Panc1 (cell line): ENCODE results near the gene ZBTB48.

Source experiments
- POLR2AphosphoS5 ChIP-seq: IDR thresholded peaks from 2 replicates; pipeline ENCODE4 v1.6.1; 2012; ENCODE audit warnings: mild to moderate bottlenecking, low read depth, low read length, moderate library complexity
- SIN3A ChIP-seq: IDR thresholded peaks from 2 replicates; pipeline ENCODE4 v1.6.1; 2012; ENCODE audit warnings: low read depth, mild to moderate bottlenecking, low read length, moderate library complexity, borderline replicate concordance; ENCODE audit not compliant: insufficient read depth
- TF ChIP-seq, protein P1 (sequence below), 2 experiments: IDR thresholded peaks; 2 replicates each; pipeline ENCODE4 v1.6.1; 2011 to 2012; ENCODE audit warnings: low read depth in 2 of 2, control low read depth in 1 of 2, low read length in 1 of 2, mild to moderate bottlenecking in 1 of 2, moderate library complexity in 1 of 2; ENCODE audit not compliant: insufficient read depth in 1 of 2
- TF ChIP-seq, protein P2 (sequence below): fragments of 450-650 bp; IDR thresholded peaks from 2 replicates; pipeline ENCODE4 v1.5.1; 2017; ENCODE audit warnings: mild to moderate bottlenecking

DNA sequence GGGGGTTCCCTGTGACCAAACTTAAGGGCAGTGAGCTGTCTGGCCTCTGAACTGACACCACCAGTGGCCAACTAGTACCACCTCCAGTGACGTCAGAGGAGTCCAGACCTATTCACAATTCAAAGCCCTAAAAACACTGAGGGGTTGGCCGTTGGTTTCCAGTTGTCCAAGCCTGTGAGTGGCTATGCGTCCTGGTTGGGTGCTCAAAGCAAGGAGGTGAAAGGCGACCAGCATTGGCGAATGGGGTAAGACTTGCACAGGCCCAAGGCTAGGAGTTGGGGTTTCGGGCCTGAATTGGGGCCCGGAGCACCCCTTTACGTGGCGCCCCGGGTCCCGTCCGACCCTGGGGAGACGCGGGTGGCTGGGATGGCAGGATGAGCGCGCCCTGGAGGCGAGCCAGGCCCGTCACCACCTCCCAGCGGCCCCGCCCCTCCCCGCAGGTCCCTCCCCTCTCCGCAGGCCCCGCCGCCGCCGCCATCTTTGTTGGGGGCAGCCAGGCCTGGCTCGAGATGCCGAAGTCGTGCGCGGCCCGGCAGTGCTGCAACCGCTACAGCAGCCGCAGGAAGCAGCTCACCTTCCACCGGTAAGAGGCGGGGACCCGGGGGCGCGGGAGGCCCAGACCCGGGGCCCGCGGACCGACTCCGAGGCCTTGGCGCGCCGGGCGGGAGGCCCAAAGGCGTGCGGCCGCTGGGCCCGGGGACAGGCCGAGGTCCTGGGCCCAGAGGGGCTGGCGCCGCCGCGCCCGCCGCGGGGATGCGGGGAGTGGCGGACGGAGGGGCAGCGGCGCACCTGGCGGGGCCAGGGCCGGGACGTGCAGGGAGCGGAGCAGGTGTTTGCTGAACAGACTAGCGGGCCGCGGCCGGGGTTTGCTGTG, 45.2 kb downstream of the ZBTB48 start, which contains the start of gene THAP3:
- TF ChIP-seq SIN3A: no peak
- peak; percentile 85 for TF ChIP-seq POLR2AphosphoS5
- TF ChIP-seq, protein P1, sequence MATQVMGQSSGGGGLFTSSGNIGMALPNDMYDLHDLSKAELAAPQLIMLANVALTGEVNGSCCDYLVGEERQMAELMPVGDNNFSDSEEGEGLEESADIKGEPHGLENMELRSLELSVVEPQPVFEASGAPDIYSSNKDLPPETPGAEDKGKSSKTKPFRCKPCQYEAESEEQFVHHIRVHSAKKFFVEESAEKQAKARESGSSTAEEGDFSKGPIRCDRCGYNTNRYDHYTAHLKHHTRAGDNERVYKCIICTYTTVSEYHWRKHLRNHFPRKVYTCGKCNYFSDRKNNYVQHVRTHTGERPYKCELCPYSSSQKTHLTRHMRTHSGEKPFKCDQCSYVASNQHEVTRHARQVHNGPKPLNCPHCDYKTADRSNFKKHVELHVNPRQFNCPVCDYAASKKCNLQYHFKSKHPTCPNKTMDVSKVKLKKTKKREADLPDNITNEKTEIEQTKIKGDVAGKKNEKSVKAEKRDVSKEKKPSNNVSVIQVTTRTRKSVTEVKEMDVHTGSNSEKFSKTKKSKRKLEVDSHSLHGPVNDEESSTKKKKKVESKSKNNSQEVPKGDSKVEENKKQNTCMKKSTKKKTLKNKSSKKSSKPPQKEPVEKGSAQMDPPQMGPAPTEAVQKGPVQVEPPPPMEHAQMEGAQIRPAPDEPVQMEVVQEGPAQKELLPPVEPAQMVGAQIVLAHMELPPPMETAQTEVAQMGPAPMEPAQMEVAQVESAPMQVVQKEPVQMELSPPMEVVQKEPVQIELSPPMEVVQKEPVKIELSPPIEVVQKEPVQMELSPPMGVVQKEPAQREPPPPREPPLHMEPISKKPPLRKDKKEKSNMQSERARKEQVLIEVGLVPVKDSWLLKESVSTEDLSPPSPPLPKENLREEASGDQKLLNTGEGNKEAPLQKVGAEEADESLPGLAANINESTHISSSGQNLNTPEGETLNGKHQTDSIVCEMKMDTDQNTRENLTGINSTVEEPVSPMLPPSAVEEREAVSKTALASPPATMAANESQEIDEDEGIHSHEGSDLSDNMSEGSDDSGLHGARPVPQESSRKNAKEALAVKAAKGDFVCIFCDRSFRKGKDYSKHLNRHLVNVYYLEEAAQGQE (IDR thresholded peaks at IDR 0.05; ENCODE audit: insufficient read depth in 1 of 2, low read depth in 2 of 2, low read length in 1 of 2): no peak
- TF ChIP-seq, protein P2, sequence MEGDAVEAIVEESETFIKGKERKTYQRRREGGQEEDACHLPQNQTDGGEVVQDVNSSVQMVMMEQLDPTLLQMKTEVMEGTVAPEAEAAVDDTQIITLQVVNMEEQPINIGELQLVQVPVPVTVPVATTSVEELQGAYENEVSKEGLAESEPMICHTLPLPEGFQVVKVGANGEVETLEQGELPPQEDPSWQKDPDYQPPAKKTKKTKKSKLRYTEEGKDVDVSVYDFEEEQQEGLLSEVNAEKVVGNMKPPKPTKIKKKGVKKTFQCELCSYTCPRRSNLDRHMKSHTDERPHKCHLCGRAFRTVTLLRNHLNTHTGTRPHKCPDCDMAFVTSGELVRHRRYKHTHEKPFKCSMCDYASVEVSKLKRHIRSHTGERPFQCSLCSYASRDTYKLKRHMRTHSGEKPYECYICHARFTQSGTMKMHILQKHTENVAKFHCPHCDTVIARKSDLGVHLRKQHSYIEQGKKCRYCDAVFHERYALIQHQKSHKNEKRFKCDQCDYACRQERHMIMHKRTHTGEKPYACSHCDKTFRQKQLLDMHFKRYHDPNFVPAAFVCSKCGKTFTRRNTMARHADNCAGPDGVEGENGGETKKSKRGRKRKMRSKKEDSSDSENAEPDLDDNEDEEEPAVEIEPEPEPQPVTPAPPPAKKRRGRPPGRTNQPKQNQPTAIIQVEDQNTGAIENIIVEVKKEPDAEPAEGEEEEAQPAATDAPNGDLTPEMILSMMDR: no peak
